HCEC 1CT (cell line): ENCODE data around the gene ING4.

ENCODE experiments used
- DNase-seq: peaks from one replicate; pipeline ENCODE4 v3.0.0-alpha.2; 2017

The ING4 gene

GRCh38 chr12:6632026-6632983 lies 30.6 kb downstream of the ING4 start:
- no peak for DNase-seq

GRCh38 chr12:6631549-6631961 lies 31.4 kb downstream of the ING4 start:
- DNase-seq = no peak

GRCh38 chr12:6630736-6631135 lies 32.2 kb downstream of the ING4 start:
- no peak for DNase-seq

GRCh38 chr12:6627616-6628015 lies 35.3 kb downstream of the ING4 start:
- no peak for DNase-seq

GRCh38 chr12:6626654-6627283 lies 36.1 kb downstream of the ING4 start:
- DNase-seq = no peak

- DNase-seq = no peak
Measured at GRCh38 chr12:6620885-6621274, 42.0 kb downstream of the ING4 start.

- no peak for DNase-seq
Measured at GRCh38 chr12:6620137-6620884, 42.6 kb downstream of the ING4 start.

GRCh38 chr12:6618483-6619225 lies 44.3 kb downstream of the ING4 start:
- DNase-seq = no peak

GRCh38 chr12:6615802-6616201 lies 47.1 kb downstream of the ING4 start:
- no peak for DNase-seq

- DNase-seq = no peak
Measured at GRCh38 chr12:6614513-6615172, 48.3 kb downstream of the ING4 start.

- DNase-seq = peak; percentile 96
Measured at GRCh38 chr12:6613776-6614512, 49.0 kb downstream of the ING4 start.

- DNase-seq = peak; percentile 81
Measured at GRCh38 chr12:6613015-6613775, 49.7 kb downstream of the ING4 start.

- DNase-seq = no peak
Measured at GRCh38 chr12:6612652-6613014, 50.3 kb downstream of the ING4 start.

GRCh38 chr12:6612247-6612646 lies 50.7 kb downstream of the ING4 start:
- no peak for DNase-seq

- DNase-seq = no peak
Measured at GRCh38 chr12:6608592-6609281, 54.2 kb downstream of the ING4 start.

GRCh38 chr12:6607751-6608591 lies 54.9 kb downstream of the ING4 start:
- peak; percentile 58 for DNase-seq

GRCh38 chr12:6606331-6607131 lies 56.4 kb downstream of the ING4 start:
- DNase-seq = peak; percentile 32
